ENCODE measurements around the gene PPP1R2.

The PPP1R2 gene

GRCh38 chr3:195532834-195533233 is 10.3 kb downstream of the PPP1R2 start:
- Histone ChIP-seq H3K4me3 (ENCODE audit: low read length) (no peak overlapping the region), H3K36me3 (replicated peaks; ENCODE audit: insufficient read depth, low read length) (peaks cover 6% of the 10 kb centered on the region; the same call in 1 of the 2 replicates), H3K27me3 (replicated peaks; ENCODE audit: insufficient read depth, low read length) (no peaks in the 10 kb centered on the region), H3K79me2 (ENCODE audit: low read length) (peaks cover 93% of the 10 kb centered on the region), H2AFZ (ENCODE audit: low read length) (no peak overlapping the region), H3K9me3 (replicated peaks; ENCODE audit: insufficient read depth, low read length) (no peaks in the 10 kb centered on the region), H3K27ac (ENCODE audit: low read length) (no peak overlapping the region), H3K9me2 (replicated peaks; ENCODE audit: insufficient read depth, low read length) (no peaks in the 10 kb centered on the region), H3K9ac (ENCODE audit: low read length) (no peak overlapping the region), H3K4me1 (ENCODE audit: low read length) (peaks cover 46% of the 10 kb centered on the region), H4K20me1 (ENCODE audit: insufficient read depth, low read length) (peaks cover 3% of the 10 kb centered on the region; the same call in 1 of the 2 replicates), H3K4me2 (ENCODE audit: low read depth, low read length) (peak overlapping the region; percentile 56), H3F3A (ENCODE audit: insufficient read depth, low read length) (peaks cover 25% of the 10 kb centered on the region)
- no peak for DNase-seq
- TF ChIP-seq CTCF (IDR thresholded peaks at IDR 0.05; ENCODE audit: low read length) (no peak), EZH2phosphoT487 (IDR thresholded peaks at IDR 0.05; ENCODE audit: low read length) (no peak), EZH2 (optimal IDR thresholded peaks at IDR 0.05; ENCODE audit: low read depth, low read length) (no peak)

DNA sequence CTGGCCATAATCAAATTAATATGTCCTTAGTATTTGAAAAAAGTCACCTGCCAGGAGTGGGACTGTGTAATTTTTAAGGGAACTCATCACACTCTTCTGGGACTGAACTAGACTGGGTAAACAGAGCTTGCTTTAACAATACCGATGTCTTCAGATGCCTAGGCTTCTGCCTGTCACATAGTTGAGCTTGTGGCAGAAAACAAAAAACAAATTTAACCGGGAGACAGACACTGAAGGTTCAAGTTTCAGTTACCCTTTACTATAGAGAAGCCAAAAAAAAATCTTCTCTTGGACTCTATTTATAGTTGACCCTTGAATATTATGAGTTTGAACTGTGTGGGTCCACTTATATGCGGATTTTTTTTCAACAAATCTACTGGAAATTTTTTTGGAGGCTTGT is 10.8 kb downstream of the PPP1R2 start:
- Histone ChIP-seq H3K27me3 (replicated peaks; ENCODE audit: insufficient read depth, low read length) (no peaks in the 10 kb centered on the region), H3K9ac (ENCODE audit: low read length) (peak overlapping the region; percentile 2; the same call in 1 of the 2 replicates), H3K4me3 (ENCODE audit: low read length) (peak overlapping the region; percentile 15; the same call in 1 of the 2 replicates), H3K4me1 (ENCODE audit: low read length) (peaks cover 41% of the 10 kb centered on the region), H4K20me1 (ENCODE audit: insufficient read depth, low read length) (no peaks in the 10 kb centered on the region; the same call in 1 of the 2 replicates), H3K9me2 (replicated peaks; ENCODE audit: insufficient read depth, low read length) (no peaks in the 10 kb centered on the region), H3K36me3 (replicated peaks; ENCODE audit: insufficient read depth, low read length) (peaks cover 6% of the 10 kb centered on the region; the same call in 1 of the 2 replicates), H3F3A (ENCODE audit: insufficient read depth, low read length) (peaks cover 20% of the 10 kb centered on the region), H2AFZ (ENCODE audit: low read length) (no peak overlapping the region), H3K4me2 (ENCODE audit: low read depth, low read length) (peak overlapping the region; percentile 56), H3K27ac (ENCODE audit: low read length) (peak overlapping the region; percentile 23; the same call in 1 of the 2 replicates), H3K79me2 (ENCODE audit: low read length) (peaks cover 92% of the 10 kb centered on the region), H3K9me3 (replicated peaks; ENCODE audit: insufficient read depth, low read length) (no peaks in the 10 kb centered on the region)
- peak; percentile 74 for DNase-seq
- TF ChIP-seq EZH2 (optimal IDR thresholded peaks at IDR 0.05; ENCODE audit: low read depth, low read length) (no peak), EZH2phosphoT487 (IDR thresholded peaks at IDR 0.05; ENCODE audit: low read length) (no peak), CTCF (IDR thresholded peaks at IDR 0.05; ENCODE audit: low read length) (no peak)

- Histone ChIP-seq H3K27ac (ENCODE audit: low read length) (no peak overlapping the region), H3K4me3 (ENCODE audit: low read length) (no peak overlapping the region), H3K4me2 (ENCODE audit: low read depth, low read length) (peak overlapping the region; percentile 56; the same call in 1 of the 2 replicates), H3K79me2 (ENCODE audit: low read length) (peaks cover 87% of the 10 kb centered on the region), H3K9me3 (replicated peaks; ENCODE audit: insufficient read depth, low read length) (no peaks in the 10 kb centered on the region), H4K20me1 (ENCODE audit: insufficient read depth, low read length) (no peaks in the 10 kb centered on the region; the same call in 1 of the 2 replicates), H3K27me3 (replicated peaks; ENCODE audit: insufficient read depth, low read length) (no peaks in the 10 kb centered on the region), H3F3A (ENCODE audit: insufficient read depth, low read length) (peaks cover 20% of the 10 kb centered on the region), H3K36me3 (replicated peaks; ENCODE audit: insufficient read depth, low read length) (peaks cover 6% of the 10 kb centered on the region; the same call in 1 of the 2 replicates), H2AFZ (ENCODE audit: low read length) (no peak overlapping the region), H3K4me1 (ENCODE audit: low read length) (peaks cover 38% of the 10 kb centered on the region), H3K9me2 (replicated peaks; ENCODE audit: insufficient read depth, low read length) (no peaks in the 10 kb centered on the region), H3K9ac (ENCODE audit: low read length) (no peak overlapping the region)
- no peak for TF ChIP-seq EZH2phosphoT487 (IDR thresholded peaks at IDR 0.05; ENCODE audit: low read length)
- no peak for TF ChIP-seq EZH2 (optimal IDR thresholded peaks at IDR 0.05; ENCODE audit: low read depth, low read length)
- no peak for TF ChIP-seq CTCF (IDR thresholded peaks at IDR 0.05; ENCODE audit: low read length)
- no peak for DNase-seq
Measured at GRCh38 chr3:195531683-195532082, 11.4 kb downstream of the PPP1R2 start.

Data from MM.1S (cell line).